Mucosa of rectum (tissue), 2 donors: ENCODE measurements around the gene C2orf92.

ENCODE experiments used
- H3K27ac ChIP-seq, 2 donors: one replicate each; pipeline ENCODE4 v1.7.0; 2013; ENCODE audit warnings: inconsistent platforms in 2 of 2, low read depth in 2 of 2, low read length in 2 of 2
- H3K27me3 ChIP-seq, 2 donors: one replicate each; pipeline ENCODE4 v1.7.0; 2013; ENCODE audit warnings: low read length in 2 of 2; ENCODE audit not compliant: control insufficient read depth in 2 of 2, insufficient read depth in 2 of 2
- H3K36me3 ChIP-seq, 2 donors: one replicate each; pipeline ENCODE4 v1.7.0; 2013; ENCODE audit warnings: low read length in 2 of 2; ENCODE audit not compliant: control insufficient read depth in 2 of 2, insufficient read depth in 2 of 2
- H3K4me1 ChIP-seq, 2 donors: one replicate each; pipeline ENCODE4 v1.7.0; 2013; ENCODE audit warnings: low read length in 2 of 2, mild to moderate bottlenecking in 1 of 2; ENCODE audit not compliant: control insufficient read depth in 2 of 2, insufficient read depth in 2 of 2
- H3K4me3 ChIP-seq, 2 donors: one replicate each; pipeline ENCODE4 v1.7.0; 2013; ENCODE audit warnings: low read length in 2 of 2
- H3K9ac ChIP-seq, 2 donors: one replicate each; pipeline ENCODE4 v1.7.0; 2013; ENCODE audit warnings: low read length in 2 of 2, low read depth in 1 of 2, mild to moderate bottlenecking in 1 of 2
- H3K9me3 ChIP-seq, 2 donors: one replicate each; pipeline ENCODE4 v1.7.0; 2013; ENCODE audit warnings: low read length in 2 of 2; ENCODE audit not compliant: control insufficient read depth in 2 of 2
- donor health status: healthy.
- donor health status: Normal muscosa, but diverticular disease.

The C2orf92 gene

DNA sequence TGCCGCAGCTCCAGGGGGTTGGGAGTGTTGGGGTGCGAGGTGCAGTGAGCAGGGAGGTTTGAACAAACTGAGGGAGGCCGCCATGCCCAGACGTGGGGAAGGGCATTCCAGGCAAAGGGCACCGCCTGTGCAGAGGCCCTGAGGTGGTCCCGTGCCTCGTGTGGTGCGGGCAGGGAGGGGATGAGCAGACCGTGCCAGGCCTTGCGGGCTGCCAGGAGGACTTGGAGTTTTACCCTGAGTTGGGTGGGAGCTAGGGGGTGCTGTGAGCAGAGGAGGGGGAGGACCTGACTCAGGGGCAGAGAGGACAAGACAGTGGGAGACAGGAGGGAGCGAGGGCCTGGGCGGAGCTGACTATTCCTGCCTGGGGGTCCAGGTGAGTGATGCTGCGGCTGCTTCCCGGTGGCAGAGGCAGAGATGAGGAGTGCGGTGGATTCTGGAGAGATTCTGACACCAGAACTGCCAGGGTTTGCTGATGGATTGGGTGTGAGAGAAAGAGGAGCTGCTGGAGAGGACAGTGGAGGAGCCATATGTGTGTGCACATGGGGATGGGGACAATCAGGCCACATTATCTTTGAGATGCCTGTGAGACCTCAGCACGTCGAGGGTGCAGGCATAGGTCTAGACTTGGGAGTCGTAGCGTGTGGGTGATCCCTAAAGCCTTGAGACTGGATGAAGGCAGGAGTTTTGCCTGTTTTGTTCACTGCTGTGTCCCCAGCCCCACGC, 67.3 kb downstream of the C2orf92 start:
- no peak overlapping the region for H3K27ac ChIP-seq
- no peaks in the 10 kb centered on the region for H3K36me3 ChIP-seq

DNA sequence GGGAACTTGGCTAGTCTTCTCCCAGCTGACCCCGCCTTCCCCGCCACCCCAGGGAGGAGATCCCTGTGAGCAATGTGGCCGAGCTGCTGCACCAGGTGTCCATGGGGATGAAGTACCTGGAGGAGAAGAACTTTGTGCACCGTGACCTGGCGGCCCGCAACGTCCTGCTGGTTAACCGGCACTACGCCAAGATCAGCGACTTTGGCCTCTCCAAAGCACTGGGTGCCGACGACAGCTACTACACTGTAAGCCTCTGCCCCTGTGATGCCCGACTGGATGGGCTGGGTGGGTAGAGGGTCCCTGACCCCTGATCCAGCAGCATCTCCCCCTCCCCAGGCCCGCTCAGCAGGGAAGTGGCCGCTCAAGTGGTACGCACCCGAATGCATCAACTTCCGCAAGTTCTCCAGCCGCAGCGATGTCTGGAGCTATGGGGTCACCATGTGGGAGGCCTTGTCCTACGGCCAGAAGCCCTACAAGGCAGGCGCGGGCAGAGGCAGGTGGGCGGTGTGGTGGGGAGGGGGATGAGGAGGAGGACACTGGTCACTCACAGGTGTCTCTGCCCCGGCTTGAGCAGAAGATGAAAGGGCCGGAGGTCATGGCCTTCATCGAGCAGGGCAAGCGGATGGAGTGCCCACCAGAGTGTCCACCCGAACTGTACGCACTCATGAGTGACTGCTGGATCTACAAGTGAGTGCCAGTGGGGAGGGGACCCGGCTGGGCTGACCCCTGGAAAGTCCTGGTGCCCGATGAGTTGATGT, 68.1 kb downstream of the C2orf92 start:
- no peaks in the 10 kb centered on the region for H3K27me3 ChIP-seq
- H3K9me3 ChIP-seq: no peaks in the 10 kb centered on the region
- H3K27ac ChIP-seq: no peak overlapping the region
- H3K4me3 ChIP-seq: no peak overlapping the region
- H3K4me1 ChIP-seq: peaks cover 0 to 2% of the 10 kb centered on the region in 2 donors
- no peaks in the 10 kb centered on the region for H3K36me3 ChIP-seq
- H3K9ac ChIP-seq: no peak overlapping the region

More for the DNA sequence above, 67.3 kb downstream of the C2orf92 start:
- Histone ChIP-seq H3K9ac (no peak overlapping the region), H3K4me3 (no peak overlapping the region), H3K4me1 (peaks cover 0 to 2% of the 10 kb centered on the region in 2 donors), H3K27me3 (no peaks in the 10 kb centered on the region), H3K9me3 (no peaks in the 10 kb centered on the region)

DNA sequence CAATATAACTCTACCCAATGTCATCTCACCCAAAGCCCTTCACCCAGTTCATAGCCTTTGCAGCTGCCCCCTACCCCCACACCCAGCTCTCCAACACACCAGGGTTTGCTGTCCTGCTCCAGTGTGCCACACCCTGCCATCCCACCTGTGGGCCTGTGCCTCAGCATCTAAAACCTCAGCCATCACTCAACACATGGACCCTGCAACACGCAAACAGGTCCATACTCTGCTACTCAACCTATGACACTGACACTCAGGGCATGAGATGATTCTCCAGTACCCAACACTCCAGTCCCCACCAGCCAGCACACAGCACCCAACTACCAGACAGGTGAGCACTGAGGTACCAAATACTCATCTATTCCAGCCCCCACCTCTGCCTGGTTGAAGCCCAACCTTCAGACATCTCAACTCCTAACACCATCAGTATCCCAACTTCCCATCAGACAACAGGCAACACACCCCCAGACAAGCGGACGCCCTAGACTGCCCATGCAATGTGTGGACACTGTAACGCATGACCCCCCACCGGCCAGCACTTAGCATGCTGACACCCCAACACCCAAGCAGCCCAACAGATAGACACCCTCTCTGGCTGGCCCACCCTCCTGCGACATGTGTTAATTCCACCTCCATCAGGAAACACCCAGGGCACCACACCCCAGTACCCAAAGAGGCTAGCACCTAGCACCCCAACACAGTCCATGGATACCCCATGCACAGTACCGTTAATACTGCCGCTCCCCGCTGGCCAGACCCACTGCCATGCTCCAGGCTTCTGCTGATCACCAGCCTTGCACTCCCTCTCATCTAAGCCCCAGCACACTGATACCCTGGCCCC, 68.9 kb downstream of the C2orf92 start:
- H3K27ac ChIP-seq: no peak overlapping the region
- H3K9ac ChIP-seq: no peak overlapping the region
- no peak overlapping the region for H3K4me3 ChIP-seq
- H3K36me3 ChIP-seq: no peaks in the 10 kb centered on the region
- no peaks in the 10 kb centered on the region for H3K27me3 ChIP-seq
- peaks cover 0 to 2% of the 10 kb centered on the region in 2 donors for H3K4me1 ChIP-seq
- H3K9me3 ChIP-seq: no peaks in the 10 kb centered on the region

DNA sequence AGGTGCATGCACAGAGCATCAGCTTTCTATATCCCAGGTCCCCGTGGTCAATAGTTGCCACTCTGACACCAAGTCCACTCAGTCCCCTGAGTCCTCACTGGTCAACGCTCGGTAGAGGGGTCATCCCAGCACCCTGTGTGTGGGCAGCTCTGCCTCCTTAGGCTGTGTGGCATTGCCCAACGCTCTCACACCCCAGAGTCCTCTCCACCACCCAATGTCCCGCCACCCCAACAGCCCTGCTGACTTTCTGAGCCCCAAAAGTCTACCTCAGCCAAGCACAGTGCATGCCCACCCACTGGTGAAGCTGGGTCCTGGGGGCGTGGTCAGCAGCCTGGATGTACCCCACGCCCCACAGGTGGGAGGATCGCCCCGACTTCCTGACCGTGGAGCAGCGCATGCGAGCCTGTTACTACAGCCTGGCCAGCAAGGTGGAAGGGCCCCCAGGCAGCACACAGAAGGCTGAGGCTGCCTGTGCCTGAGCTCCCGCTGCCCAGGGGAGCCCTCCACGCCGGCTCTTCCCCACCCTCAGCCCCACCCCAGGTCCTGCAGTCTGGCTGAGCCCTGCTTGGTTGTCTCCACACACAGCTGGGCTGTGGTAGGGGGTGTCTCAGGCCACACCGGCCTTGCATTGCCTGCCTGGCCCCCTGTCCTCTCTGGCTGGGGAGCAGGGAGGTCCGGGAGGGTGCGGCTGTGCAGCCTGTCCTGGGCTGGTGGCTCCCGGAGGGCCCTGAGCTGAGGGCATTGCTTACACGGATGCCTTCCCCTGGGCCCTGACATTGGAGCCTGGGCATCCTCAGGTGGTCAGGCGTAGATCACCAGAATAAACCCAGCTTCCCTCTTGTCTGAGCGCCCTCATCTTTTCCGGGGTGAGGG, 69.7 kb downstream of the C2orf92 start:
- H3K27me3 ChIP-seq: no peaks in the 10 kb centered on the region
- peaks cover 3 to 5% of the 10 kb centered on the region in 2 donors for H3K36me3 ChIP-seq

DNA sequence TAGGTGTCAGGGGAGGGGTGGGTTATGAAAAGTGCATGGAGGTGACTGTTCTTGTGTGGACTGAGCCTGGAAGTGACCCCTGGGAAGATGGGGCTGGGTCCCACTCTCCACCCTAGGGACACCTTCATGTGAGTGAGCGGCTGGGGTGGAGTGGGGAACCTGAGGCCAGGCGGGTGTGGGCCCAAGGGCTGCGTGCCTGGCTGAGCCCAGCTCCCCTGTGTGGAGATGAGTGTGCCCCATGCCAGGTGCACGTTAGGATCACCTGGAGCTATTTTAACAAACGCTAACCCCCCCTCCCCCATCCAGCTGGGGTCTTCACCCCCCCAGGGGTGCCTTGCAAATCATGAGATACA, 70.4 kb downstream of the C2orf92 start:
- Histone ChIP-seq H3K36me3 (peaks cover 5 to 6% of the 10 kb centered on the region in 2 donors), H3K9me3 (no peaks in the 10 kb centered on the region), H3K27ac (no peak overlapping the region), H3K9ac (no peak overlapping the region), H3K4me3 (no peak overlapping the region), H3K4me1 (peaks cover 0 to 2% of the 10 kb centered on the region in 2 donors), H3K27me3 (no peaks in the 10 kb centered on the region)

More for the DNA sequence above, 69.7 kb downstream of the C2orf92 start:
- Histone ChIP-seq H3K4me3 (no peak overlapping the region), H3K9me3 (no peaks in the 10 kb centered on the region), H3K4me1 (peaks cover 0 to 2% of the 10 kb centered on the region in 2 donors), H3K27ac (no peak overlapping the region), H3K9ac (no peak overlapping the region)

DNA sequence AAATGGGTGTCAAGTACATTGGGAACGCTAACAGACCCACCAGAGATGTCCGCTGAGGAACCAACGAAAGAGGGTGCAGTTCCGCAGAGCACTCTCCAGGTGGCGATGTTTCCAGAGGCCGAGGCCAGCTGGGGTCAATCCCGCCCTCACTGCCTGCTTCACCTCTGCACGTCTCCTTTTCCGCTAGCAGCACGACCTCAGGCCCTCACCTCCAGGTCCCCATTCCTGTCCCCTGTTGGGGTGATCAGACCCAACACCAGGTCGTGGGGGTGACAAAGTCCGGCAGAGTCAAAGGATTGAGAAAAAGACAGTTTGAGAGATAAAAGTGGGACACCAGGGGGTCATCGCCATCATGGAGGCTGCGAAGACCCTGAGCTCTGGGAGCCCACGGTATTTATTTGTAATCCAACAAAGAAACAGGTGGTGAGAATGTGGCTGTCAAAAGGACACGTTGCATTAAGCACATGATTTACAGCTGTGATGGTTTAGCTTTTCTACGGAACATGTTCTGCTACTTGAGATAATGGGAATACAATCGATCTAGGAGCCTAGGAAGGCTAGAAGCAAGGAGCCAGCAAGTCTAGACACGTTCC, 71.2 kb downstream of the C2orf92 start:
- Histone ChIP-seq H3K4me3 (no peak overlapping the region), H3K27ac (no peak overlapping the region), H3K27me3 (no peaks in the 10 kb centered on the region), H3K9me3 (no peaks in the 10 kb centered on the region), H3K9ac (no peak overlapping the region), H3K36me3 (peaks cover 5 to 6% of the 10 kb centered on the region in 2 donors), H3K4me1 (peaks cover 0 to 2% of the 10 kb centered on the region in 2 donors)

DNA sequence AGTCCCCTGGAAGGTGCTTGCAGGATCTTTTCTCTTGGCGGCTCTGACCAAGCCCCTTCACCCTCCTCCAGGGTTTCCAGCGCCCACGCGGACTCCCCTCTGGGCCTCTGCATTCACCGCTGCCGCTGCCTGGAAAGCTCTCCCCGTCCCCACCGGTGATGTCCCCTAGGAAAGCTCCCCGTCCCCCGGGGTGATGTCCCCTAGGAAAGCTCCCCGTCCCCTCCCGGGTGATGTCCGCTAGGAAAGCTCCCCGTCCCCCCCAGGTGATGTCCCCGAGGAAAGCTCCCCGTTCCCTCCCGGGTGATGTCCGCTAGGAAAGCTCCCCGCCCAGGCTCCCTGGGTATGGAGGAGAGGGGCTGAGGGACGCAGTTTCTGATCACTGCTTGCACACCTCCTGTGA, 71.7 kb downstream of the C2orf92 start:
- Histone ChIP-seq H3K4me3 (no peak overlapping the region), H3K9me3 (no peaks in the 10 kb centered on the region), H3K9ac (no peak overlapping the region), H3K27ac (no peak overlapping the region), H3K4me1 (peaks cover 0 to 2% of the 10 kb centered on the region in 2 donors), H3K36me3 (peaks cover 5 to 6% of the 10 kb centered on the region in 2 donors), H3K27me3 (no peaks in the 10 kb centered on the region)

DNA sequence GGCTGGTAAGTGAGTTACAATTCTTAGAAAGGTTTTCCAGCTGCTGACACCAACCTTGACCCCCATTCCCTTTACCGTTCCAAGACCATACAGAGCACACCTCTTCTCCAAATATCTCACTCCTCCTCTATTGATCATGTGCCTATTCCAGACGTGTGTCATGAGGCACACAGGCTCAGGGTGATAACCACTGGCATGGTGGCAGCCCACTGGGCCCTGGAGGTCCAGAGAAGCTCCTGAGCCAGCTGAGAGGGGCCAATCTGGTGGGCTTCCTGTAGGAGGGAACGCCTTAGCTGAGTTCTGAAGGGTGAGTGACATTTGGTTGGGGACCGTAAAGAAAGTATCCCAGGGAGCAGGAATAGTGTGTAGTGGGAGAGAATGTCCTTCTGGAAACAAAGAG, 72.2 kb downstream of the C2orf92 start:
- Histone ChIP-seq H3K9ac (no peak overlapping the region), H3K9me3 (no peaks in the 10 kb centered on the region), H3K4me1 (peaks cover 0 to 2% of the 10 kb centered on the region in 2 donors), H3K4me3 (no peak overlapping the region), H3K27me3 (no peaks in the 10 kb centered on the region), H3K36me3 (peaks cover 5 to 6% of the 10 kb centered on the region in 2 donors), H3K27ac (no peak overlapping the region)

DNA sequence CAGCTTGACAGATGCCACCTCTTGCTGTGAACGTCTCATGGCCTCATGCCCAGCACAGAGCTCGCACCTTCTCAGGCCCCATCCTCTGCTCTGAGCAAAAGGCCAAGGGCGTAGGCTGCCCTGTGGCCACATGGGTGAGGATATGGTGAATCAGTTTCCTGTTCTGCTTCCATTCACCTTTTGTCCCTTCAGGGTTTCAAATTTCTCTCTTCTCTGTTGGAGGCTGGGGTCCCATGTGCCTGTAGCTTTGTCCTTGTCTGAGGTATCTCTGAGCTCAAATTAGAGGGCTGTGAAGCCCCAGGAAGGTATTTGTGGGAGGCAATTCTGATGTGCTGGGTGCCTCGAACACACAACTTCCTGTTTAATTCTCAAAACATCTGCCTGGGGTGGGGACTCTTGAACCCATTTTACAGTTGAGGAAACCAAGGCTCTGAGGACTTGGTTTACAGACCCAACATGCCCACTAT, 72.9 kb downstream of the C2orf92 start:
- Histone ChIP-seq H3K27ac (no peak overlapping the region), H3K27me3 (no peaks in the 10 kb centered on the region), H3K9ac (no peak overlapping the region), H3K36me3 (peaks cover 5 to 6% of the 10 kb centered on the region in 2 donors), H3K4me3 (no peak overlapping the region), H3K9me3 (no peaks in the 10 kb centered on the region), H3K4me1 (peaks cover 0 to 2% of the 10 kb centered on the region in 2 donors)
